GM12878 (cell line): Measurements from ENCODE around the gene GGA2. TPM values are rescaled to one million over a fixed set of nuclear protein-coding genes. Genes with fewer than 3 reads are reported as not detected.
A peak's percentile ranks its signal among the peaks of the same experiment; 100 is the strongest.

Experiments used
- ATAC-seq: fragments of 200-7000 bp; cut with Tn5 transposase; 3 replicates; pipeline ENCODE4 v1.9.1; 2020; ENCODE audit warnings: mild to moderate bottlenecking, moderate library complexity
- BruUV-seq: library from RNA; stranded (reverse); fragments of 400-500 nt; replicated peaks from 2 replicates; lab custom pipeline; 2021; lab: Mats Ljungman, UMichigan
- CTCF ChIA-PET: fragments of 300-600 bp; sonication (Branson Sonifier 250); formaldehyde crosslinking; extraction: SDS; loops from one replicate; lab custom pipeline; 2021; ENCODE audit warnings: inconsistent platforms; lab: Yijun Ruan, JAX
- POLR2A ChIA-PET: fragments of 350-600 bp; formaldehyde crosslinking; extraction: SDS; loops from one replicate; lab custom pipeline; 2021; ENCODE audit warnings: inconsistent platforms; lab: Charles Lee
- RAD21 ChIA-PET: fragments of 300-600 bp; sonication (Branson Sonifier 250); formaldehyde crosslinking; loops from one replicate; lab custom pipeline; 2023; ENCODE audit warnings: antibody characterized with exemption; ENCODE audit not compliant: unreplicated experiment; lab: Charles Lee
- SMC1A ChIA-PET: fragments of 300-600 bp; sonication (Branson Sonifier 250); formaldehyde crosslinking; loops from one replicate; lab custom pipeline; 2023; ENCODE audit not compliant: unreplicated experiment, uncharacterized antibody; lab: Charles Lee
- DNase-seq: peaks from one replicate; pipeline ENCODE4 v3.0.0-alpha.2; 2011; ENCODE audit warnings: low read depth, low spot score
- FAIRE-seq: peaks from 3 replicates; lab custom pipeline; 2011; peaks lifted over from hg19 to GRCh38; lab: Jason Lieb, UNC
- H2AFZ ChIP-seq: 2 replicates; pipeline ENCODE4 v1.6.0; 2011; ENCODE audit warnings: low read depth, low read length, control low read depth; ENCODE audit not compliant: control insufficient read depth
- H3K27ac ChIP-seq: 2 replicates; pipeline ENCODE4 v1.5.1; 2011; ENCODE audit warnings: control low read depth; ENCODE audit not compliant: control insufficient read depth, insufficient read depth
- H3K27me3 ChIP-seq, 2 experiments: replicated peaks in 1 of 2; 2 replicates each; pipeline versions ENCODE4 v1.6.0 to v1.6.1; 2011; ENCODE audit warnings: low read length in 1 of 2; ENCODE audit not compliant: control insufficient read depth in 2 of 2, insufficient read depth in 2 of 2
- H3K36me3 ChIP-seq, 2 experiments: 2 replicates each; pipeline ENCODE4 v1.5.1; 2011; ENCODE audit warnings: low read length in 1 of 2; ENCODE audit not compliant: control insufficient read depth in 2 of 2, insufficient read depth in 2 of 2
- H3K4me1 ChIP-seq: 2 replicates; pipeline ENCODE4 v1.6.1; 2011; ENCODE audit warnings: mild to moderate bottlenecking, low read length, moderate library complexity, mixed read lengths; ENCODE audit not compliant: control insufficient read depth, insufficient read depth
- H3K4me2 ChIP-seq: 2 replicates; pipeline ENCODE4 v1.6.0; 2011; ENCODE audit warnings: control low read depth; ENCODE audit not compliant: control insufficient read depth, insufficient read depth
- H3K4me3 ChIP-seq: fragments of 200-600 bp; sonication (generic); 2 replicates; pipeline ENCODE4 v1.5.1; 2016
- H3K79me2 ChIP-seq: 2 replicates; pipeline ENCODE4 v1.6.0; 2011; ENCODE audit warnings: low read length; ENCODE audit not compliant: control insufficient read depth, insufficient read depth
- H3K9ac ChIP-seq: 2 replicates; pipeline ENCODE4 v1.8.0; 2011; ENCODE audit warnings: low read length, control low read depth, mixed read lengths; ENCODE audit not compliant: control insufficient read depth, insufficient read depth
- H3K9me3 ChIP-seq: replicated peaks from 3 replicates; pipeline ENCODE4 v1.5.1; 2011; ENCODE audit warnings: mild to moderate bottlenecking, low read length; ENCODE audit not compliant: control insufficient read depth, insufficient read depth
- H4K20me1 ChIP-seq: 2 replicates; pipeline ENCODE4 v1.6.0; 2011; ENCODE audit not compliant: control insufficient read depth, insufficient read depth
- BHLHE40 ChIP-seq, 2 experiments: fragments of 450-650 bp in 1 of 2; IDR thresholded peaks; 2 replicates each; pipeline ENCODE4 v1.6.1; 2011 to 2017; ENCODE audit warnings: low read depth in 2 of 2, borderline replicate concordance in 1 of 2, improper control_type of control experiment in 1 of 2, low read length in 1 of 2, mild to moderate bottlenecking in 1 of 2
- CREM ChIP-seq: IDR thresholded peaks from 2 replicates; pipeline ENCODE4 v1.6.1; 2014; ENCODE audit warnings: antibody characterized with exemption, low read depth
- PAX5 ChIP-seq: IDR thresholded peaks from 2 replicates; pipeline ENCODE4 v1.6.1; 2011; ENCODE audit warnings: low read depth, low read length, borderline replicate concordance
- RUNX3 ChIP-seq: IDR thresholded peaks from 2 replicates; pipeline ENCODE4 v1.6.1; 2012; ENCODE audit warnings: low read length, inconsistent platforms
- SPI1 ChIP-seq: IDR thresholded peaks from 2 replicates; pipeline ENCODE4 v1.6.1; 2011; ENCODE audit warnings: low read depth, mild to moderate bottlenecking, low read length, moderate library complexity, borderline replicate concordance; ENCODE audit not compliant: insufficient read depth
- ZNF622 ChIP-seq: fragments of 450-650 bp; IDR thresholded peaks from 2 replicates; pipeline ENCODE4 v1.6.1; 2017; ENCODE audit warnings: mild to moderate bottlenecking, inconsistent platforms
- WGBS: methylation state at CpG from one replicate; pipeline ENCODE4 v1.1.6; 2016; ENCODE audit warnings: low lambda C conversion rate; ENCODE audit not compliant: insufficient replicate concordance, insufficient coverage; ENCODE audit errors: missing lambda C conversion rate; 5-methylcytosine and 5-hydroxymethylcytosine counted together
- in situ Hi-C: fragments of 300-500 bp; cut with MboI; formaldehyde crosslinking; loops from 9 replicates; pipeline ENCODE4 v1.14.3; 2018; ENCODE audit warnings: mixed read lengths
- intact Hi-C: fragments of 100-400 bp; cut with micrococcal nuclease; formaldehyde crosslinking; loops from one replicate; pipeline ENCODE4 v1.14.2; 2022; ENCODE audit not compliant: unreplicated experiment
- polyA plus RNA-seq, 11 experiments: library from polyadenylated mRNA; depleted of rRNA in 4 of 11; unstranded in 6 of 11; stranded (reverse) in 5 of 11; fragments of >200 nt; fragmentation: Nextera tagmentation in 4 of 11; fragmentation: Illumina TruSeq in 1 of 11; extraction: Ambion mirVana in 4 of 11; extraction: Trizol in 1 of 11; gene quantifications; 1 replicate in 1 of 11; 2 replicates in 10 of 11; pipeline versions ENCODE4 v1.2.1 to v1.2.3, GENCODE V29; 2011 to 2016; ENCODE audit warnings: inconsistent platforms in 2 of 11, missing spikeins in 2 of 11, low read depth in 1 of 11
- total RNA-seq, 4 experiments: library from RNA; depleted of rRNA in 3 of 4; stranded (reverse); fragments of >200 nt in 3 of 4; fragmentation: Illumina TruSeq in 1 of 4; extraction: Trizol in 1 of 4; gene quantifications; 2 replicates each; pipeline versions ENCODE4 v1.2.1 to v1.2.3, GENCODE V29; 2013 to 2021

Gene GGA2
- total and polyA plus RNA-seq, 10 of the 15 experiments (the other 5 are each of a cell fraction or from before 2014, with no cell fraction given): 14.1 to 153 (median 86.6) TPM

GRCh38 chr16:23516366-23517137, 6.3 kb upstream of the GGA2 start:
- intact Hi-C loops: no loop called here
- Histone ChIP-seq H3K9ac (no peak overlapping the region), H4K20me1 (no peaks in the 10 kb centered on the region), H3K36me3 (peaks cover 2 to 6% of the 10 kb centered on the region in 2 experiments), H3K27me3 (no peaks in the 10 kb centered on the region), H3K9me3 (no peaks in the 10 kb centered on the region), H3K27ac (peak overlapping the region; percentile 44; the same call in 1 of the 2 replicates), H3K79me2 (no peaks in the 10 kb centered on the region), H3K4me1 (peaks cover 33% of the 10 kb centered on the region), H3K4me2 (no peak overlapping the region), H3K4me3 (no peak overlapping the region), H2AFZ (no peak overlapping the region)
- ATAC-seq (peak; percentile 77), DNase-seq (no peak), FAIRE-seq (no peak)
- TF ChIP-seq CREM (no peak), SPI1 (peak; percentile 82), BHLHE40 (IDR thresholded peaks at IDR 0.05; ENCODE audit: borderline replicate concordance in 1 of 2, low read depth in 2 of 2, low read length in 1 of 2) (peak; percentile 32 to 73; a peak in 2 of 4 replicates), ZNF622 (no peak), RUNX3 (peak; percentile 67), PAX5 (peak; percentile 76)
- no TSS peak for BruUV-seq
- SMC1A ChIA-PET: interaction anchor here (6.8 kb wide), 1 partner anchor 10 kb away, joined by 48 read pairs; no protein-coding TSS in a partner anchor
- in situ Hi-C loops: no loop called here
- POLR2A ChIA-PET: no interaction called here
- RAD21 ChIA-PET: interaction anchor here (0.6 kb wide), 1 partner anchor 270 kb away, joined by 3 read pairs; no protein-coding TSS in a partner anchor
- 45% methylated on average over 4 of the region's 4 CpGs for WGBS
- CTCF ChIA-PET: no interaction called here
